GM18858 (cell line): ENCODE results near the gene SEZ6L.
"Not testable (repeated sequence)": the region's sequence is repeated elsewhere in the genome, so short reads cannot be mapped to it uniquely, and the experiment has no call there.

Experiments used
- ATAC-seq: cut with Tn5 transposase; IDR thresholded peaks from one replicate; pipeline ENCODE4 v1.9.1; 2021; ENCODE audit not compliant: unreplicated experiment

SEZ6L gene

GRCh38 chr22:26377170-26377830, 208.0 kb downstream of the SEZ6L start:
- no peak for ATAC-seq

DNA sequence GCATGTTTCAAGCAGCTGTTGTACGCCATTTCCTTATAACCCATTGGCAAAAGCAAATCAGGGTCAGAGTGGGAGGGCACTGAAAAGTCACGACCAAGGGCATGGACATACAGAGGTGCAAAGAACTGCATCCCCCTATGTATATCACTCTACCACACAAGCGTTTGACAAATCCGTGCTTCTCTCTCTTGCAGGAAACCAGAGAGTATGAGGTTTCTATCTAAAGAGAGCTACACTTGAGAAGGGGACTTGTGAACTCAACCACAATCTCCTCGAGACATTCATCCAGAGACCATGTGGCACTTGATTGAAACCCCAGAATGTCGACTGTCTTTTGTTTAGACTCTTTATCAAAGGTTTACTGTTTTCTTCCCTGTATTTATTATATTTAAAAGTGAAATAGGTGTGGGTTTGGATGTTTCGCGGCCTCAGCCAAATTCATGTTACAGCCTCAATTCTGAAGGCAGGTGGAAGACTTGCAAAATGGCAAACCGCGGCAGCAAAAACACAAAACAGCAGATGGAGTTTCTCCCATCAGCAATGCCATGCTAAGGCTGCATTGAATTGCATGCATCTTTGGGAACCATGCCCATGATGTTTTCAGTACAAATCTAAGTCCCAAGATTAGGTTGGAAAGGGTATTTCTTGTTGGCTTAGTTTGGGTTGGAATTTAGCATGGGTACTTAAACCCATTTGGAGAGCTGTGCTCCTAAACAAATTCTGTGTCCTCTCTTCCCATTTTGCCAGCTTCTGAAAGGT, 211.0 kb downstream of the SEZ6L start:
- ATAC-seq, result no peak

GRCh38 chr22:26382782-26383181, 213.5 kb downstream of the SEZ6L start:
- no peak for ATAC-seq

DNA sequence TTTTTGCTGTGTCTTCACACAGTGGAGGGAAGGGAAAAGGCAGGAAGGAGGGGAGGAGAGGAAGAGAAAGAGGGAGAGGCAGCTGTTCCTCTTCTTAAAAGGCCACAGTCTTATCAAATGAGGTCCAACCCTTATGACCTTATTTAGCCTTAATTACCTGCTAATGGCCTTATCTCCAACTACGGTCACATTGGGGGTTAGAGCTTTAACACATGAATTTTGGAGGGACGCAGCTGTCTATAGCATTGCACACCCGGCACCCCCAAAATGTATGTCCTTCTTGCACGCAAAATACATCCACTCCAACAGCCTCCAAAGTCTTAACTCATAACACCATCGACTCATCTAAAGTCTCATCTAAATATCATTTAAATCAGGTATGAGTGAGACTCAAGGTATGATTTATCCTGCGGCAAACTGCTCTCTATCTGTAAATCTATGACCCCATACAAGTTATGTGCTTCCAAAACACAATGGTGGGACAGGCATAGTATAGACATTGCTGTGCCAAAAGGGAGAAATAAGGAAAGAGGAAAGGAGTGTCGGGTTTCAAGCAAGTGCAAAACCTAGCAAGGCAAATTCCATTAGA, 214.8 kb downstream of the SEZ6L start:
- ATAC-seq, result no peak

DNA sequence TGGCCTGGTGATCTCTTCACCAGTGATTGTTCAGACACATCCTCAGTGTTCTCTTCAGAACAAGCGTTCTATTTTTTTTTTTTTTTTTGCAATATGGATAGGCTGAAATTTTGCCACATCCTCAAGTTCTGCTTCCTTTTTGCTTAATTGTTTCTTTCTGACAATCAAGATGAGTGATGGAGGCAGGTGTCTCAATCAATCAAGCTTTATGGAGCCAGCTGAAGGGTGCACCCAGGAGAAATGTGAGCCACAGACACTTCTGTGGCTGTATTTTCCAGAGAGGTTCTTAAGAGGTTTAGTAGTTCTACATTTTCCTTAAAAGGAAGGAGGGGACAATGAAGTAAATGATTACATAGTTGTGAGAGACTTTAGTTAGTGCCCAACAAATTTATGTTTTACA, 215.9 kb downstream of the SEZ6L start:
- ATAC-seq, result no peak

DNA sequence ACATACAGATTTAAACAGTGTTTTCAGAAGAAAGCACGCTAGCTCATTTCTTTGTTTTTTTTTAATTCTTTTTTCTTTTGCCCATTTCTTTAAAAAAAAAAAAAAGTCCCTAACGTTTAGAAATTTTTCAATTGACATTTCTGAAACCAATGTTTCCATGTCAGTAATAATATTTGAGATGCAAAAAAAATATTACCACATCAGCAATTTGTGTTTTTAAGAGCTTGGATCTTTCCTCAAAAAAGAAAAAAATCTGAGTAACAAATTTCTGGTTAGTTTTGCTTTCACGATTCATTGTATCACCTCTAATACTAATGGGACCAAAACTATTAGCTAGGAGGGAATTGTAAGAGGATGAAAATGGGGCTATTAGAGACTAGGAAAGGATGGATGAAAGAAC, 219.9 kb downstream of the SEZ6L start:
- no peak for ATAC-seq

DNA sequence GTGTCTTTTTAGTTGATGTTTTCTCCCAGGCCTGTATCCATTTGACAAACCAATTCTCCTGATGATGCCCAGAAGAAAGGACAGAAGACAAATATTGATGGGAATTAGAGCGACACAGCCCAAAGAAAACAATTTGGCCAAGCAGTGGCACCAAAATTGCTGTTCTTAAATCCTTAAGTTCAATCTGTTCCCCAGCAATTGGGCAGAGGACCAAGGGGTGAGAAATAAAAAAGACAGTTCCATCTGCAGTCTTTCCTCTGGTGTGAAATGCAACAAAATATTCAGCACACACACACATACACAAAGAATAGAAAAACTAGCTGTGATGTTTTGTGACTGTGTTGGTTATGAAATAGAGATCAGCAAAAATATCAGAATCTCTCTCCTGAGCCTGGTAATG, 221.8 kb downstream of the SEZ6L start:
- no peak for ATAC-seq

GRCh38 chr22:26391623-26392022, 222.4 kb downstream of the SEZ6L start:
- ATAC-seq, result no peak

DNA sequence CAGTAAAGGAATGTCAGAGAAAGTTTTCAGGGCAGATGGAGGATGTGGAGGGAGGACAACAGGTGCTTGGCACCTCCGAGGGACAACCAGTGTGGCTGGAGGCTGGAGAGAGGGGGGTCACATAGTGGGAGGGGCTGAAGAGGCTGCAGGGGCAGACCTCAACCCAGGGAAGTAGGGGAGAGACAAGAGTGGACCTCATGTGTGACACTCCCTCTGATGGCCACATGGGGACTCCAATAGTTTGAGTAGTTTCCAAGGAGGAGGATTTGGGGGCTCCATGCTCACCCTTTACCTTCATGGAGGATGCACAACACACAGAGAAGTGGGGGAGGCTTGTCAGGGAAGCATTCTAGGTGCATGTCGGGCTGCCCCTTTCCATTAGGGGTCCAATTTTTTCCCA, 224.7 kb downstream of the SEZ6L start:
- ATAC-seq, result no peak

DNA sequence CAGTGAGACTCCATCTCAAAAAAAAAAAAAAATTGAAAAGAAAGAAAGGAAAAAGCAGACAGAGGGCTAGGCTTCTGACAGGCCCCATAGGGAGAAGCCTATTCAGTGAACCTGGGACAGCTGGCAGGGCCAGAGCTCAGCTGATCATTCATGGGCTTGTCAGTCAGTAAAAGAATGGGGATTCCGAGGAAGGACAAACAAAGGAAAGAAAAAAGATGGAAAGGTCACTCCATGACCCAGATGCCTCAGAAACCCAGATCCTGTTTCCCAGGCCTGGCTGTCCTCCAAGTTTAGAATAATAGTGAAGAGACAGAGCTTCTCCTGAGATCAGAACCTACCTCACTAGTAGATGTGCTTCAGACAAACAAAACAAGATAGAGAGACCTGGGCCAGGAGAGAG, 225.5 kb downstream of the SEZ6L start:
- ATAC-seq, result no peak

DNA sequence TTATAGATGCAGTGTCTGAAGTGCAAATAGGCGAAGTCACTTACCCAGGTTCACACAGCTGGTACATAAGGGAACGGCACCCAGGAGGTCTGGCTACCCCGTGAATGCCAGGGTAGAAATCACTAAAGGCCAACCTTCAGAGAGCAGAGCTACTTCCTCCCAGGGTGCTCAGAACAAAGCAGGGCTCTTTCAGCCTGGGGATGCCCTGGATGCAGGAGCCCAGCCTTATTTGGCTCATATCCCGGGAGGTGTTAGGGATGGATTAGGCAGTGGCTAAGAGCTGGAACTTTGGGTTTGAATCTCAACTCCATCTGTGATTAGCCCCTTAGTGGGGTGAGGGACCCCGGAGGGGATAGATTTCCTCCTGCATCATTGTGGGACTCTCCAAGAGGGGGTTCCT, 226.7 kb downstream of the SEZ6L start:
- no peak for ATAC-seq

DNA sequence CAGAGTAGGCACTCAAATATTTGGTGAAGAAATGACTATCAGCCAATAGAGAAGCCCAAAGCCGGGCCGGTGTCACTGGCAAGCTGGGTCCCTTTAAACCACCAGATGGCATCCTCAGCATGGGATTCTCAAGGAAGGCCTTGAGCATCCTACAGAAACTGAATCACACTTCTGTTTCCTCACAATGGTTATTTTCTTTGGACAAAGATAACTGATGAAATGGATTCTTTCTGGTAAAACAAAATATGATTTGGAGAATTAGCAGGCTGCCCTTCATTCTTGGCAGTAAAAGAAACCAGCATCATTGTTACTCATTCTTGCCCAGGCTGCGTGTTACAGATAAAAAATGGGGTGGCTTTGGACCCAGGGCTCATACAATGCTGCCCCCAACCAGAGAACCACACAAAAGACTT, 229.5 kb downstream of the SEZ6L start:
- ATAC-seq, result no peak

DNA sequence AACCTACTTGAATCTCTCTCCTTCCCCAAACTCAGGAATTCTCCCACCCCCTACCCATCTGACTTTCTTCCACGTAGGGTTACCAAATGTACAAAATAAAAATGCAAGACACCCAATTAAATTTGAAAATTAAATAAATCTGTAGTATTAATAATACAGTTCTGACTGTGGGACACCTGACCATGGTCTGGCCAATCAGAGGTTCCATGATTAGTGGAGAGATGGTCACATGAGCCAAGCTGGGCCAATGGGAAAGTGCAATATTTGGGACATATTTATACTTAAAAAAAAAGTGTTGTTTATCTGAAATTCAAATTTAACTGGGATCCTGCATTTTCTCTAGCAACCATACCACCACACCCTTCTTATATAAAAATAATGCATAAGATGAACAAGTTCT, 230.0 kb downstream of the SEZ6L start:
- no peak for ATAC-seq

DNA sequence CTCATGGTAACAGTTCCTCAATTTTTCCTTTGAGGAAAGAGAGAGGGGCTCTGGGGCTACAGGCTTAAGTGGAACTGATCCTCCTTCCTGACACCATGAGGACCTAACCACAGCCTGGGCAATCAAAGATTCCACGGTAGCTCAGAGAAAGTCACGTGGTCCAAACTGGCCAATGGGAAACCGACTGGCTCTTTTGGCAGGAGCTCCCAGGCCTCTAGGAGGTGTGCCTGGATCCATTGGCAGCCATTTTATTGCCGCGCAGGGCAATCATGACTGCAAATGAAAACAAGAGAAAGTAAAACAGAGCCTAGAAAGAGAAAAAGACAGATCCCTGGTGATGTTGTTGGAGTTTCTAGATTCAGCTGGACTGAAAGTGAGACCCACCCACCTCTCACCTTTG, 232.5 kb downstream of the SEZ6L start:
- no peak for ATAC-seq

DNA sequence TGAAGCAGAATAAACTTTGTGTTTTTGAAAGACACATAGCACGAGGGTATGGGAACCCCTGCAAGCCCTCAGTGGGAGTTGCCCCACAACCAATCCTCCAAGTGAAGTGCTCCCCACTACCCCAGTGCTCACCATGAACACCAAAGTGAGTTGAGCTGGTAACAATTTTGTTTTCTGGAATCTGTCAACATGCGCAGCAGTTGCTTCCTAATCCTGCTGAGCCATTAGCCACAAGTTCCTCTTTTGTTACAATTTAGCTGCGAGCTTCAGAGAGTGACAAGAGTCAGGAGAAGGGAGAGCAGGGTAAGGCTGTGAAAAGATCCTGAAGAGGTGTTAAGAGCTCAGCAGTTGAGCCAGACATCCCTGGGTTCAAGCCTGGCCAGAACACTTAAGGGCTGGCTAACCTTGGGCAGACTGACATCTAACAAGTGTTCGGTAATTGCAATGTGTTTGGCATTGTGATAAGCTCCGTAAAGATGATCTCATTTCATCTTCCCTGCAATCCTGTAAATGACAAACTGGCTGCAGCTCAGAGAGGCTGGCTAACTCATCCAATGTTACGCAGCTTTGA, 235.7 kb downstream of the SEZ6L start:
- ATAC-seq, result no peak

- no peak for ATAC-seq
Measured at GRCh38 chr22:26406118-26406517, 236.9 kb downstream of the SEZ6L start.

GRCh38 chr22:26408562-26409220, 239.4 kb downstream of the SEZ6L start:
- ATAC-seq, result not testable (repeated sequence)

- ATAC-seq, result no peak
Measured at GRCh38 chr22:26409719-26410335, 240.6 kb downstream of the SEZ6L start.

DNA sequence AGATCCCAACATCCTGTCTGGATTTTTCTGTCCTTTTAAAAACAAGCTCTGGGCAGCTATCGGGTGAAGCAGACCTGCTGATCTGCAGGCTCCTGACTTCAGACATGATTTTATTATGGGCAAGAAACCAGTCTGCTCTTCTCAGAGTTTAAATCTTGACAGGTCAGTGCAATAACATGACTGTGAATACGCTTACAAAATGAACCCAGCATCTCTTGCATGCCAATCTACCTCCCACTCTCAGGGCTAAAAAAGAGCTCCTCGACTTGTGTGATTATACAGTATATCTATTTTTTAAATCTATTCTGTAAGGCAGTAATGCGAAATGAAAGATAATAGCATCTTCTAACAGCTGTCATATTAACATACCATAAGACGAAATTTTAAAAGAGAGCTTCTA, 241.1 kb downstream of the SEZ6L start:
- no peak for ATAC-seq

DNA sequence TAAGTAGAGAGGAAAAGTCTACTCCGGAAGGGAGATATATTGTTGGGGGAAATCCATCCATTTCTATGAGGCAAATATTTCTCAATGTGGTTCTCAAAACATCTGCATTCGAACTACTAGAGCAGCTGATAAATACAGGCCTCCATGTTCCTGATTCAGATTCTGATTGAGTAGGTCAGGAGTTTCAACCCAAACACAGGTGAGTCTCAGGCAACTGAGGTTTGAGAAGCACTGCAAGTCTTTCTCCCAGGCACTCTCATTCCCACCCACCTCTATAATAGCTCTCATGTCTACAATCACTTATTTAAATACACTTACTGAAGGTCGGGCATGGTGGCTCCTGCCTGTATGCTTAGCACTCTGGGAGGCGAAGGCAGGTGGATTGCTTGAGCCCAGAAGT, 245.1 kb downstream of the SEZ6L start:
- ATAC-seq, result no peak

DNA sequence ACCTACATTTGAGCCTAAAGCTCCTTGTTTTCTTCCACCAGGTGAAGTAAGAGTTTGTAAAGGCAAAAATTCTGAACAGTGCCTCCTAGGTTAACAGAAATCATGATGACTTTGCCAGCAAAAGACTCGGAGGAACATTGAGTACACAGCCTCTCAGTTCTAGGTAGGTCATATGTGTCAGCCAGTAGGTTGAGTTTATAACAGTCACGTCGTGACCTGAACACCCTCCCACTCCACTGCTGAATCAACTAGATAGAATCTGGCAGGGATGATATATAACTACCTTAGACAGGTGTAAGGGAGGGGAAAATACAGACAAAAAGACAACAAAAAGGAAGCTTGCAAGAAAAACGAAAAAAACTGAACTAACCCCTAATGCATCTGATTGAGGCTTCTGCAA, 247.0 kb downstream of the SEZ6L start:
- ATAC-seq, result no peak
